ENCODE results near the gene PODXL2. TPM values are rescaled to one million over a fixed set of nuclear protein-coding genes. Genes with fewer than 3 reads are reported as not detected.
A peak's percentile ranks its signal among the peaks of the same experiment; 100 is the strongest.
"Not testable (repeated sequence)": the region's sequence is repeated elsewhere in the genome, so short reads cannot be mapped to it uniquely, and the experiment has no call there.

PODXL2 gene
- total RNA-seq, 2 experiments from 2014 or later, result 0.95 to 1.1 TPM

DNA sequence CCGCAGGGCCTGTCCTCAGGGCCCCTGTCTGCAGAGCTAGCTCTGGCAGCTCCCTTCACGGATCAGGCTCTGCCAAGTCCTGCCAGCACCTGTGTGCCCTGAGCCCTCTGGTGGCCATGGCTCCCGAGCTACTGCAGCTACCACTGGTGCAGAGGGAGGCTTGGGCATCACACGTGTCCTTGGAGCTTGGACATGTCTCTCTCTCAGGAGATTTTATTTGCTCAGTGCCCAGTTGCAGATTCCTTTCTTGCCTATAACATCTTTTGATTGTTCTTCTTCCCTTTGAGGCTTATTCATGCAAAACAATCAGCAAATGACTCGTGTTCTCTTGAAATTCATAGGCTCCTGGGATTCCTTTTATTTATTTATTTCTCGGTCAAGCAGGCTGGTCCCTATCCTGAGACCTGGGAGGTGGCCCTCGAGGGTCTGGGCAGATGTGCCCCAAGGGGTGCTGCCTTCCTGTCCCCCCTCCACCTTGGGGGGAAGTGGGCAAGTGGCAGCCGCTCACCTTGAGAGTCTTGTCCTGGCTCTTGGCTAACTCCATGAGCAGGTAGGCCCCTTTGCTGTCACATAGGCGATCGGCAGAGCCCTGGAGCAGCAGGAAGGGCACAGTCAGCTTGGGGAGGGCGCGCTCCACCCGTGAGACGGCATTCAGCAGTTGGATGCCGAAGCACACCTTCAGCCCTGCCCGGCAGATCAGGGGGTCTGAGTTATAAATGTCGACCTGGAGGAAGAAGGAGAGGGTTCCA is 65.7 kb downstream of the PODXL2 start:
- H3K36me3 Mint-ChIP-seq (ENCODE audit: low read depth), result no peaks in the 10 kb centered on the region
- no peaks in the 10 kb centered on the region for H3K9me3 Mint-ChIP-seq
- H3K4me3 Mint-ChIP-seq, result no peak overlapping the region
- H3K27ac Mint-ChIP-seq, result no peak overlapping the region
- ChIA-PET CTCF (interaction anchor here (0.6 to 3.2 kb wide), 17 partner anchors 11 to 662 kb away, joined by 3 to 19 read pairs (median 4); partner anchors contain the start of gene ABTB1), POLR2A (interaction anchor here (1.4 kb wide), 1 partner anchor 95 kb away, joined by 4 read pairs; no protein-coding TSS in a partner anchor)
- peaks cover 3% of the 10 kb centered on the region for H3K4me1 Mint-ChIP-seq
- no peaks in the 10 kb centered on the region for H3K27me3 Mint-ChIP-seq
- peak; percentile 60 for DNase-seq

DNA sequence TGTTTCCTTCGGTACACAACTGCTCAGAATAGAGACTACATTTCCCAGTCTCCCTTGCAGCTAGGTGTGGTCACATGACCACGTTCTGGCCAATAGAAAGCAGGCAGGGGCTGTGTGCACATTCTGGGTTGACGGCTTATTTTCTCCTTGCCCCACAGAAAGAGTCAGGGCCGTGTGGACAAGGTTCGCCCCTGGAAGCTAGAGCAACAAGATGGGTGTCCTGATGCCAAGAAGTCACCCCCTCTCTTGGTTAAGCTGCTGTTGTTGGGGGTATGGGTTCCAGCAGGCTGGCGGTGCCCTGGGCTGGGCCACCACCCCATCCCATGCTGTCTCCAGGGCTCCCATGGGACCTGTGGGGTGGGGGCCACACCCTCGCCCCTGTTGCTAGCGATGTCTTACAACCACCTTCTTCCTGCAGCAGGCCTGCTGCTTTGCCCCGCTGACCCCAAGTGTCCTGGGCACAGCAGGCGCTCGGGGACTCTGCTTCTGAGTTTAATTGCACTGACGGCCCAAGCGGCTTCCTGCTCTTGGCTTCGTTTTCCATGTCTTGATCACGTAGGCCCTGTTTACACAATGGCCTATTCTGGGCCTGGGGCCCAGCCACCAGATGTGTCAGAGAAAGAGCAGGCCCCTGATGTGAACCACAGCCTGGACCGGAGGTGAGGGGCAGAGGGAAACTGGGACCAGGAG is 68.7 kb downstream of the PODXL2 start:
- no peaks in the 10 kb centered on the region for H3K9me3 Mint-ChIP-seq
- H3K4me1 Mint-ChIP-seq, result peaks cover 3% of the 10 kb centered on the region
- POLR2A ChIA-PET, result no interaction called here
- DNase-seq, result peak; percentile 66
- no peak overlapping the region for H3K27ac Mint-ChIP-seq
- H3K4me3 Mint-ChIP-seq, result no peak overlapping the region
- no peaks in the 10 kb centered on the region for H3K27me3 Mint-ChIP-seq
- CTCF ChIA-PET, result interaction anchor here (1.2 to 2.6 kb wide), 4 partner anchors 16 to 134 kb away, joined by 3 to 19 read pairs (median 8); no protein-coding TSS in a partner anchor
- H3K36me3 Mint-ChIP-seq (ENCODE audit: low read depth), result no peaks in the 10 kb centered on the region

DNA sequence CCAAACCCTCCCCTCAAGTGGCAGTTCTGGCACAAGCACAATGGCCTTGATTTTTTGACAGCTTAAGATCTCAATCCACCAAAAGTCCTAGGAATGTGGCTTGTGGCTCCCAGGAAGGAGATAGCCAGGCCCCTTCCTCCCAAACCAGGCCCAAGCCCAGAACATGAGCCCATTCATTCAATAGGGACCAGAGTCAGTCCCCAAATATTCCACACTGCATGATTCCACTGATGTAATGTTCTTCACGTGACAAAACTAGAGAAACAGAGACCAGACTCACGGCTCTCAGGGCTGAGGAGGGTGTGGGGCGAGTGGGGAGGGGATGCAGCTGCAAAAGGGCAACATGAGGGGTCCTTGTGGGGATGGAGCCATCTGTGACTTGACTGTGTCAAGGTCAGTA is 69.3 kb downstream of the PODXL2 start:
- no peaks in the 10 kb centered on the region for H3K36me3 Mint-ChIP-seq (ENCODE audit: low read depth)
- H3K4me3 Mint-ChIP-seq, result no peak overlapping the region
- POLR2A ChIA-PET, result no interaction called here
- no peaks in the 10 kb centered on the region for H3K9me3 Mint-ChIP-seq
- CTCF ChIA-PET, result no interaction called here
- peaks cover 3% of the 10 kb centered on the region for H3K4me1 Mint-ChIP-seq
- DNase-seq, result no peak
- no peak overlapping the region for H3K27ac Mint-ChIP-seq
- no peaks in the 10 kb centered on the region for H3K27me3 Mint-ChIP-seq

DNA sequence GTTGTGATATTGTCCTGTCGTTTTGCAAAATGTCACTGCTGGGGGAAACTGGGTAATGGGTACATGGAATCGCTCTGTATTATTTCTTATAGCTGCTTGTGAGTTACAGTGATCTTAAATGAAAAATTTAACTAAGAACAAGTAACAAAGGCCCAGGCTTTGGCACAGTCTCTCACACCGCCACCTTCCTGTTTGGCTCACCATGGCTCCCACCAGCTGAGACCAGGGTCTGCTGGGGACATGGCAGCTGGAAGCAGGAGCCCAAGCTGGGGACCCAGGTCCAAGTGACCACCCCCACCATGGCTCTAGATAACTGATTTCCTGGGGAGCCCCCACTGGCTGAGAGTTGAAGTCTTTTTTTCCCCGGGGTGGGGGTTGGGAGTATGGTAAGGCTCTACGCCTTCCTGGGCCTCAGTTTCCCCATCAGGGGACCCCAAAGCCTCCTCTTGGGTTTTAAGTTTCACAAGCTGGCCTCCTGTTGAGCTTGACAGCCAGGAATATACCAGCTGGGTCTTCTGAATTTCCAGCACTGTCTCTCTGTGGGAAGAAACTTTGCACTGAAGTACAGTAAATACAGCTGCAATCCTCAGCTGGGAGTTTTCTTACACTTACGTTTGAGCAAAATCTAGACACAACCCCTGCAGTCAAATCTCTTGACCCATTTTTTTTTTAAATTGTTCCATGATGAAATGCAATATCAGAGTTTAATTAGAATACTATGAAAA is 69.9 kb downstream of the PODXL2 start:
- Mint-ChIP-seq H3K4me1 (peaks cover 3% of the 10 kb centered on the region), H3K27ac (no peak overlapping the region), H3K9me3 (peaks cover 2% of the 10 kb centered on the region), H3K4me3 (no peak overlapping the region), H3K36me3 (ENCODE audit: low read depth) (no peaks in the 10 kb centered on the region), H3K27me3 (peaks cover 5% of the 10 kb centered on the region)
- ChIA-PET POLR2A (no interaction called here), CTCF (interaction anchor here (1.1 kb wide), 1 partner anchor 151 kb away, joined by 4 read pairs; no protein-coding TSS in a partner anchor)
- no peak for DNase-seq

DNA sequence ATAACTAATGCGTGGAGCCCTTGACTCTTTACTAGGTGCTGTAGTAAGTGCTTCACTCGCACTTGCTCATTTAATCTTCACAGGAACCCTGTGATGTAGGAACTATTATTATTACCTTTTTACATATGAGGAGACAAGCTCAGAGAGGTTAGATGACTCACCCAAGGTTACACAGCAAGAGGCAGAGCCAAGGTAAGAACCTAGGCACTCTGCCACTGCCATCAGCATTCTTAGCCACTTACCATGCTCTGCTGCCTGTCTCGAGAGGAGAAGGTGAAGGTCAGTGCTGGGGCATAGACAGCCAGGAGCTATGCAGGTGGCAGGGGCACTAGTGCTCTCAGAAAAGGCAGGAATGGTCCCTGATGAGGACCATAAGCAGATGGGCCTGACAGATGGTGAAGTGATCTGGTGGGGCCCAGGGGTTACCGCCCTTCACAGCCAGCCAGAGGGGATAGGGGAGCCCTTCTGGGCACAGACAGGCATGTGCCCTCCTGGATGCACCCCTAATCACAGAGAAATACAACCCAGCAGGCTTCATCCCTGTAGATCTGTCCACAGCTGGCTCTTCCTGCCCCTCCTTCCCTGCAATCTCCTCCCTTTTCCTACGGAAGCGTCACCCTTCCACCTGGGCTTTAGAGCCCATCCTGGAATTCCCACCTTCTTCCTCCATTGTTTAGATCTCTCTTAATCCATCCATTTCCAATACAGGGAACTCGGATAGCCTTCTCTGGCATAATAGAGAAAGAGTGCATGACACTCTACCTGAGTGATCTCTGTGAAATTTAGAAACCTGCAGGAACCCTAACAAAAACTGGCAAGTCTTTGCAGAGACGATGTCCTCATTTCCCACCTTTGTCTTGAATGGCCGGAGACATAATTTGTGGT is 70.7 kb downstream of the PODXL2 start:
- CTCF ChIA-PET, result interaction anchor here (1.1 kb wide), 1 partner anchor 152 kb away, joined by 4 read pairs; no protein-coding TSS in a partner anchor
- no peaks in the 10 kb centered on the region for H3K36me3 Mint-ChIP-seq (ENCODE audit: low read depth)
- peaks cover 9% of the 10 kb centered on the region for H3K27me3 Mint-ChIP-seq
- H3K27ac Mint-ChIP-seq, result no peak overlapping the region
- POLR2A ChIA-PET, result no interaction called here
- peaks cover 2% of the 10 kb centered on the region for H3K9me3 Mint-ChIP-seq
- no peak for DNase-seq
- no peak overlapping the region for H3K4me3 Mint-ChIP-seq
- peaks cover 3% of the 10 kb centered on the region for H3K4me1 Mint-ChIP-seq

DNA sequence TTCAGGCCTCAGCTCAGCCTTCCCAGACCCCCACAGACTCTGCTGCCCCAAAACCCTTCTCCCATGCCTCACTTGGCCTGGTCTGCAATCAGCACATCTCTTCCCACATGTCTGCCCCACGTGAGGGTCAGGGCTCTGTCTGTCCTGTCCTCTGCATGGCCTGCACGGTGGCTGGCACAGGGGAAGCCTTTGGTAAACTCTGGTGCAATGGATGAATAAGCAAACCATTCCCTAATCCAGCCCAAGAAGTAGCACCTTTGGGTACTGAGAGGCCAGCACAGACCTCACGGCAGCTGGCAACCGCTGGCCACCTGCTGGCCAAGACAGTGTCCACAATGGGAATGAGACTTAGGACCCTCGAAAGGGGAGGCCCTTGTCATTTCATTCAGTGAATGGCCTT is 71.4 kb downstream of the PODXL2 start:
- H3K4me3 Mint-ChIP-seq, result no peak overlapping the region
- peaks cover 13% of the 10 kb centered on the region for H3K27me3 Mint-ChIP-seq
- POLR2A ChIA-PET, result no interaction called here
- CTCF ChIA-PET, result no interaction called here
- no peaks in the 10 kb centered on the region for H3K36me3 Mint-ChIP-seq (ENCODE audit: low read depth)
- peaks cover 3% of the 10 kb centered on the region for H3K4me1 Mint-ChIP-seq
- no peak overlapping the region for H3K27ac Mint-ChIP-seq
- DNase-seq, result no peak
- H3K9me3 Mint-ChIP-seq, result peaks cover 2% of the 10 kb centered on the region

DNA sequence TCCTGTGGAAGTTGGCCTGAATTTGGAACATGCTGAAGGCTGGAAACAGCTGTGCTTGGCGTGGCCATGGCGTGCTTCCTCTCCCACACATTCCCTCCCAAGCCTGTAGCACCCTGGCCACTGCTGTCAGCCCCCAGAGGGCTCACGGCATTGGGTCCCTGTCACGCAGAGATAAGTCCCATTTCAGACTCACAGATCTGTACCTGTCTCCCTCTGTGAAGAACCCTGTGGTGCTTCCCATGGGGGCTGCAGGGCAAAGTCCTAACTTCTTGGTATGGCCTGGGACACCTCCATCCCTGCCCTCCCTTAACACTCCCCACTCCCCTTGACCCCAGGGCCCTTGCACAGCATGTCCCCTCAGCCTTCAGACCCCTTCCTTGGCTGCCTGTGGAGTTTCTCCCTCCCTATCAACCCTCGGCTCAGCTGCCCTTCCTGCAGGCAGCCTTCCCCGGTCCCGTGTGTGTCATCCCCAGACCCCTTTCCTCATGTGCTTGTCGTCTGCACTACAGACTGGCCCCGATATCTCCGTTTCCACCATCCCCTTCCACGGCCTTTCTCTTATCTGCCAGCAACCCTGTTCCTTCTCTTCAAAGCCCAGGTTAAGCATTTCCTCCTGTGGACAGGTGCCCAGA is 72.4 kb downstream of the PODXL2 start:
- CTCF ChIA-PET, result interaction anchor here (0.6 kb wide), 1 partner anchor 1455 kb away, joined by 3 read pairs; no protein-coding TSS in a partner anchor
- Mint-ChIP-seq H3K27ac (no peak overlapping the region), H3K9me3 (peaks cover 2% of the 10 kb centered on the region), H3K36me3 (ENCODE audit: low read depth) (no peaks in the 10 kb centered on the region), H3K4me1 (peaks cover 3% of the 10 kb centered on the region), H3K27me3 (peaks cover 13% of the 10 kb centered on the region), H3K4me3 (no peak overlapping the region)
- DNase-seq, result no peak
- POLR2A ChIA-PET, result no interaction called here

DNA sequence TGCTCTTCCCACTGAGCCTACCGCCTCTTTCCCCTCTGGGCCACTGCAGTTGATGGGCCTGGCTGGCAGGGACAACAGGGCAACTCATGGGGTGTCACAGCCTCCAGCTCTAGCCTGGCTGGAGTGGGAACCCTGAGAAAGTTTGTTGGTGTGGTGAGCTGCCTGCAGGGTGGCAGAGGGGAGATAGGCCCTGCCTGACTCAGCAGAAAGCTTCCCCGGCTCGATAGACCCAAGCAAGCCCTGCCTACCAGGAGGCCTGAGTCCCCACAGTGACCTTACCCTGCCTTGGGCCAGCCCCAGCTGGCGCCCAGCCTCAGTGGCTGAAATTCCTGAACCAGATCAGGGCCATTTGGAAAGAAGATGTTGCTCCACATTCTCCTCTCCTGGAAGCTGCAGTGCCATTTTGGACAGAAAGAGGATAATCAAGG is 73.2 kb downstream of the PODXL2 start:
- H3K9me3 Mint-ChIP-seq, result peaks cover 2% of the 10 kb centered on the region
- no peak for DNase-seq
- no peak overlapping the region for H3K4me3 Mint-ChIP-seq
- peaks cover 13% of the 10 kb centered on the region for H3K27me3 Mint-ChIP-seq
- H3K27ac Mint-ChIP-seq, result no peak overlapping the region
- no peaks in the 10 kb centered on the region for H3K36me3 Mint-ChIP-seq (ENCODE audit: low read depth)
- CTCF ChIA-PET, result no interaction called here
- peaks cover 3% of the 10 kb centered on the region for H3K4me1 Mint-ChIP-seq
- POLR2A ChIA-PET, result interaction anchor here (0.9 kb wide), 1 partner anchor 21 kb away, joined by 3 read pairs; no protein-coding TSS in a partner anchor

DNA sequence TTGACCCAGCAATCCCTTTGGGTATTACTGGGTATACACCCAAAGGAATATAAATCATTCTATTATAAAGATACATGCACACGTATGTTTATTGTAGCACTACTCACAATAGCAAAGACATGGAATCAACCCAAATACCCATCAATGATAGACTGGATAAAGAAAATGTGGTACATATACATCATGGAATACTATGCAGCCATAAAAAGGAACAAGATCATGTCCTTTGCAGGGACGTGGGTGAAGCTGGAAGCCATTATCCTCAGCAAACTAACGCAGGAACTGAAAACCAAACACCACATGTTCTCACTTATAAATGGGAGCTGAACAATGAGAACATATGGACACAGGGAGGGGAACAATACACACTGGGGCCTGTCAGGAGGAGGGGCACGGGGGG is 75.9 kb downstream of the PODXL2 start:
- DNase-seq; H3K4me3 Mint-ChIP-seq; H3K27ac Mint-ChIP-seq; H3K36me3 Mint-ChIP-seq (ENCODE audit: low read depth); H3K4me1 Mint-ChIP-seq; POLR2A ChIA-PET; CTCF ChIA-PET; H3K9me3 Mint-ChIP-seq: not testable (repeated sequence)
- H3K27me3 Mint-ChIP-seq, result peaks cover 13% of the 10 kb centered on the region

DNA sequence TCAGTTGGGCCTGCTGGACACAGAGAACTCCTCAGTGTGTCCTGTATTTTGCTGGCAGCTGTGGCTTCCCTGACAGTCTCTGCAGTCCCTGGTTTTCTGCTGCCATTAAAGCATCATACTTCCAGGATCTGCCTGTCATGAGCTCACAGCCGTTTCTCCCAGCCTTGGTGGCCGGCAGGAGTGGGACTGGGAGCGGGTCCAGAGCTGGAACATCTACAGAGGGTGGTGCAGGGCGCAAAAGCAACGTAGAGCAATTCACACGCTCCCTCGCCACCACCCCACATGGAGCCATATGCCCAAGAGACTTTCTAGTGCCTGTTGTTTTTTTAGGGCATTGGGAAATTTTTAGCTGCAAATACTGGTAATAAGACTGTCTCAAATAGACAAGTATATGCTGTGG is 77.3 kb downstream of the PODXL2 start:
- Mint-ChIP-seq H3K27ac (no peak overlapping the region), H3K4me3 (no peak overlapping the region), H3K9me3 (peaks cover 2% of the 10 kb centered on the region), H3K4me1 (no peaks in the 10 kb centered on the region), H3K36me3 (ENCODE audit: low read depth) (no peaks in the 10 kb centered on the region), H3K27me3 (peaks cover 13% of the 10 kb centered on the region)
- ChIA-PET CTCF (interaction anchor here (0.8 to 1.0 kb wide), 2 partner anchors 12 to 125 kb away, joined by 3 read pairs; no protein-coding TSS in a partner anchor), POLR2A (no interaction called here)
- DNase-seq, result no peak

DNA sequence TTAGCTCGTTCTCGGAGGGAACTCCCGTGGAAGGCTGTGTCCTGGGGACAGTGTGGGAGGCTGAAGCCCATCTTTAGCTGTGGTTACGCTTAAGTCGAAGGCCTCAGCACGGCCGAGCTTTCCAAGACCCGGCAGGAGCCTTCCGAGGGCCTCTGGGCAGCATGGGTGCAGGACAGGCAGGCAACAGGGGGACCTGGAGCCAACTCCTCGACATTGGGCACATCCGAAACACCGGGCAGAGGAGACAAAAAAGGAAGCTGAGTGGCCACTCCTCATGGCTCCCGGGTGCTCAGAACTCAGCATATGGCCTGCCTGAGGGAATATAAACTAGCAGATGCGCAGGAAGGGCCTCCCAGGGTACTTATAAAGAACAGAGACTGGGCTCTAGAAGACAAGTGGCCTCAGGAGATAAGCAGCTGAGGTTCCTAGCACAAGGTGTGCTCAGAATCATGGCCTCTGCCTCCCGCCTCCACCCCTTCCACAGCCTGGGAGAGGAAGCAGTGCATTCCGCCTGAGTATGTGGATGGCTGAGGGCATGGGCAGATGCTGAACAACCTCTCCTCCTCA is 77.9 kb downstream of the PODXL2 start:
- Mint-ChIP-seq H3K9me3 (peaks cover 2% of the 10 kb centered on the region), H3K36me3 (ENCODE audit: low read depth) (no peaks in the 10 kb centered on the region), H3K27ac (no peak overlapping the region), H3K4me1 (no peaks in the 10 kb centered on the region), H3K27me3 (peaks cover 13% of the 10 kb centered on the region), H3K4me3 (no peak overlapping the region)
- DNase-seq, result no peak
- CTCF ChIA-PET, result interaction anchor here (1.0 kb wide), 1 partner anchor 12 kb away, joined by 3 read pairs; no protein-coding TSS in a partner anchor
- POLR2A ChIA-PET, result no interaction called here
